Gastroesophageal sphincter (tissue), 3 donors: Measurements from ENCODE around the gene PIM3.
"Not testable (repeated sequence)": the region's sequence is repeated elsewhere in the genome, so short reads cannot be mapped to it uniquely, and the experiment has no call there.

Experiments
- EP300 ChIP-seq: sonication (generic); formaldehyde crosslinking; IDR thresholded peaks from one replicate; pipeline ENCODE4 v1.6.1; 2017; ENCODE audit warnings: antibody characterized with exemption, mild to moderate bottlenecking
- POLR2A ChIP-seq, 2 donors: fragments of 450-650 bp; IDR thresholded peaks; one replicate each; pipeline ENCODE4 v1.6.1; 2017; ENCODE audit warnings: antibody characterized with exemption in 2 of 2, mild to moderate bottlenecking in 2 of 2, moderate library complexity in 1 of 2
- POLR2AphosphoS5 ChIP-seq: sonication (generic); formaldehyde crosslinking; IDR thresholded peaks from one replicate; pipeline ENCODE4 v1.6.1; 2017; ENCODE audit warnings: antibody characterized with exemption
- TF ChIP-seq, protein P1 (sequence below), 4 experiments: fragments of 200-600 bp in 2 of 4; fragments of 450-650 bp in 2 of 4; sonication (generic) in 1 of 4; IDR thresholded peaks; one replicate each; pipeline ENCODE4 v1.5.1; 2017 to 2019; ENCODE audit warnings: antibody characterized with exemption in 4 of 4, mild to moderate bottlenecking in 2 of 4, moderate library complexity in 2 of 4

DNA sequence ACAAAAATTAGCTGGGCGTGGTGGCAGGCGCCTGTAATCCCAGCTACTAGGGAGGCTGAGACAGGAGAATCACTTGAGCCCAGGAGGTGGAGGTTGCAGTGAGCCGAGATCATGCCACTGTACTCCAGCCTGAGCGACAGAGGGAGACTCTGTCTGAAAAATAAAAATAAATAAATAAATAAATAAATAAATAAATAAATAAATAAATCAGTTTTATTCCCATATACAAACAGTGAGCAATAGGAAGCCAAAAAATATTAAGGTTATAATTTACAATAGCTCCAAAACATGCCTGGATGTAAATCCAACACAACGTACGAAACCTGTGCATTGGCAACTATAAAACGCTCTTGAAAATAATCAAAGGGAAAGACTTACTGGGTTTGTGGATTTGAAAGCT lies 21.2 kb downstream of the PIM3 start:
- TF ChIP-seq, protein P1, sequence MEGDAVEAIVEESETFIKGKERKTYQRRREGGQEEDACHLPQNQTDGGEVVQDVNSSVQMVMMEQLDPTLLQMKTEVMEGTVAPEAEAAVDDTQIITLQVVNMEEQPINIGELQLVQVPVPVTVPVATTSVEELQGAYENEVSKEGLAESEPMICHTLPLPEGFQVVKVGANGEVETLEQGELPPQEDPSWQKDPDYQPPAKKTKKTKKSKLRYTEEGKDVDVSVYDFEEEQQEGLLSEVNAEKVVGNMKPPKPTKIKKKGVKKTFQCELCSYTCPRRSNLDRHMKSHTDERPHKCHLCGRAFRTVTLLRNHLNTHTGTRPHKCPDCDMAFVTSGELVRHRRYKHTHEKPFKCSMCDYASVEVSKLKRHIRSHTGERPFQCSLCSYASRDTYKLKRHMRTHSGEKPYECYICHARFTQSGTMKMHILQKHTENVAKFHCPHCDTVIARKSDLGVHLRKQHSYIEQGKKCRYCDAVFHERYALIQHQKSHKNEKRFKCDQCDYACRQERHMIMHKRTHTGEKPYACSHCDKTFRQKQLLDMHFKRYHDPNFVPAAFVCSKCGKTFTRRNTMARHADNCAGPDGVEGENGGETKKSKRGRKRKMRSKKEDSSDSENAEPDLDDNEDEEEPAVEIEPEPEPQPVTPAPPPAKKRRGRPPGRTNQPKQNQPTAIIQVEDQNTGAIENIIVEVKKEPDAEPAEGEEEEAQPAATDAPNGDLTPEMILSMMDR (IDR thresholded peaks at IDR 0.05), result not testable (repeated sequence)
- not testable (repeated sequence) for TF ChIP-seq POLR2A (IDR thresholded peaks at IDR 0.05); POLR2AphosphoS5; EP300
